Measurements from ENCODE around the gene ADCK1. TPM values are rescaled to one million over a fixed set of nuclear protein-coding genes. Genes with fewer than 3 reads are reported as not detected.
"Not testable (repeated sequence)": the region's sequence is repeated elsewhere in the genome, so short reads cannot be mapped to it uniquely, and the experiment has no call there.

ADCK1 gene
- total RNA-seq, 1 experiment from 2014 or later = 5.4 TPM

- no peak for DNase-seq (ENCODE audit: low read depth)
Measured at GRCh38 chr14:77903221-77903620, 103.3 kb downstream of the ADCK1 start.

DNA sequence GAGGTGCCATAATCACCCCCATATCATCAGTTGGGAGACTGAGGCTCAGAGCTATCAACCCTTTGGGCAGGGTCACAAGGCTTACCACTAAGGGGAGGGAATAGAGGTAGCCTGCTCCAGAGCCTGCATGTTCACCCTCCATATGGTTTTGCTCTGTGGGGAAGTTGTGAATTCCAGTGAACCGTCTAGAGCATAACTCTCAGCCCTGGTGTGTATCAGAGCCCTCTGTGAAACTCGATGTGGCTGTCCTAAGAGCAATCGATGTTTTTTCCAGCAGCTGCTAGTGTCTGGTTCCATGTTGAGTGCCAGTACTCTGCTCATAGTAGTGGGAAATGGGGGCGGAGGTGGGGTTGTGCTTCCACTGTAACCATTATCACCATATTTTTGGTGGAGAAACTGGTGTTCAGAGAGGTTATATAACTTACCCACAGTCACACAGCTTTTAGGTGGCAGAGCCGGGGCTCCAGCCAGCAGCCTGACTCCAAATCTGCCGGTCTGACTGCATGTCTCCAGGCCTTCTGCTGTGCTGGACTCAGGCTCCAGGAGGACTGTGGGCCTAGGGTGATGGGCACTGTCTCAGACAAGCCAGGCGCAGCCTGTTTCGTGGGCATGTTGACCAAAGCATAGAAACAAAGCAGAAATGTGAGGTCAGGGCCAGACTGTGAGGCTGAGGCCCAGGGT, 104.2 kb downstream of the ADCK1 start:
- no peak for DNase-seq (ENCODE audit: low read depth)

DNA sequence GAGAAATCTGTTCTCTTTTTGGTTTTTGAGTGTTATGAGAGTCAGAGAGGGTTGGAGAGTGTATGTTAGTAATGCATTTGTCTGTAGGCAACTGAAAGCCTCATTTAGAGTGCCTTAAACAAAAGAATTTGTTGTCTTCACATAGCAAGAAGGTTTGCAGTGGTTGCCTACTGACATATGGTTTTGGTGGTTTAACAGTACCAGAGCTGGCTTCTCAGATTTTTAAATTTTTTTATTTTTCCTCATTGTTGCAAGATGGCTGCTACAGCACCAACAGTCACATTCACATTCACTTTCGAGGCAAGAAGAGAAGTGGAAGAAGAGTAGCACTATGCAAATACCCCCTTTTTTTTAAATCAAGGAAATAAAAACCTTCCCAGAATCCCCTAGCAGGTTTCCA, 106.5 kb downstream of the ADCK1 start:
- no peak for DNase-seq (ENCODE audit: low read depth)

DNA sequence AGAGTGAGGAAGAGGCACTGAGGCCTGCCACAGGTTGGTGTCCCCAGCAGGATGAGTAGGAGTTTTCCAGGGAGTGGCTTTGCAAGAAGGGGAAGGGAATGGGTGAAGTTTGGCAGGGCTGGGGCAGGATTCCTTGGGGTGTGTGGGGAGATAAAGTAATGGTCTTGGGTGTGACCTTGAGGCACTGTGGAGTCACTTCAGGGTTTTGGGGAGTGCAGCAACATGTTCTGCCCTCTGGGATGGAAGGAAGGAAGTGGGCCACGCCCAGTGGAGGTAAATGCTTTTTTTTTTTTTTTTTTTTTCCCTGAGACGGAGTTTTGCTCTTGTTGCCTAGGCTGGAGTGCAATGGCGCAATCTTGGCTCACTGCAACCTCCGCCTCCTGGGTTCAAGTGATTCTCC, 108.9 kb downstream of the ADCK1 start:
- DNase-seq (ENCODE audit: low read depth) = no peak

DNA sequence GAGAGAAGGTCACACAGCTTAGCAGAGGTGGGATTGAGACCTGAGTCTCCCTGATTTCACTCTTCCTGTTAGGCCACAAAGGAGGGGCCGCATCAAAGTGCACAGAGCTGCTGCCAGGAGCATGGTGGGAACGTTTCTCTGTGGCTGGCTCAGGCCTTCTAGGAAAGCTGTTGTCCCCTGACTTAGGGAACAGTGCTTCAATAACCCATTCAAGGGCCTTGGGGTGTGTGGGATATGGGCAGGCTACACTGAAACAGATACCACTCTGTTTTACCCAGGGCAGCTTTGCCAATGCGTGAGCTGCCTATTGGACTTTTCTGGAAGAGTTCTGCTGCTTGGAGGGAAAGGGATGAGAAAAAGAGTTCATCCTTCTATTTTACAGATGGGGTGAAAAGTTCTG, 110.0 kb downstream of the ADCK1 start:
- no peak for DNase-seq (ENCODE audit: low read depth)

DNA sequence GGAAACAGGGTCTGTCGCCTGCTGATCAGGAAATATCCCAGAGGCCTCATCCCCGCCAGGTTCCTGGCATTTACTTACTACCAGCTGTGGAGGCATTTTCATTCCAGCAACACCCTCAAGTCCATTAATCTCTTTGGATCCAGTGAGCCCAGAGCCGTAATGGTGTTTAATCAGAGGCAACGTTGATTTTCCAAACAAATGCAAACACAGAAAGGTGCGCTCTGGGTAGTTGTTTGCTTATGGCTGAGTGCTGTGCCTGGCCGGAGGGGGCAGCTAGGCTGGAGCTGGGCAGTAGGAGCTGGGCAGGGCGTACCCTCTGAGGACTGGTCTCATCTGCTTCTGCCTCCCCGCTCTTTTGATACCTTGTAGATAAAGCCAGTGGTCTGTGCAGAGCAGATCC, 110.6 kb downstream of the ADCK1 start:
- DNase-seq (ENCODE audit: low read depth) = no peak

GRCh38 chr14:77911356-77911755, 111.4 kb downstream of the ADCK1 start:
- DNase-seq (ENCODE audit: low read depth) = no peak

- DNase-seq (ENCODE audit: low read depth) = no peak
Measured at GRCh38 chr14:77912754-77913556, 113.0 kb downstream of the ADCK1 start.

- no peak for DNase-seq (ENCODE audit: low read depth)
Measured at GRCh38 chr14:77914073-77914721, 114.3 kb downstream of the ADCK1 start.

- DNase-seq (ENCODE audit: low read depth) = not testable (repeated sequence)
Measured at GRCh38 chr14:77915390-77915789, 115.5 kb downstream of the ADCK1 start.

DNA sequence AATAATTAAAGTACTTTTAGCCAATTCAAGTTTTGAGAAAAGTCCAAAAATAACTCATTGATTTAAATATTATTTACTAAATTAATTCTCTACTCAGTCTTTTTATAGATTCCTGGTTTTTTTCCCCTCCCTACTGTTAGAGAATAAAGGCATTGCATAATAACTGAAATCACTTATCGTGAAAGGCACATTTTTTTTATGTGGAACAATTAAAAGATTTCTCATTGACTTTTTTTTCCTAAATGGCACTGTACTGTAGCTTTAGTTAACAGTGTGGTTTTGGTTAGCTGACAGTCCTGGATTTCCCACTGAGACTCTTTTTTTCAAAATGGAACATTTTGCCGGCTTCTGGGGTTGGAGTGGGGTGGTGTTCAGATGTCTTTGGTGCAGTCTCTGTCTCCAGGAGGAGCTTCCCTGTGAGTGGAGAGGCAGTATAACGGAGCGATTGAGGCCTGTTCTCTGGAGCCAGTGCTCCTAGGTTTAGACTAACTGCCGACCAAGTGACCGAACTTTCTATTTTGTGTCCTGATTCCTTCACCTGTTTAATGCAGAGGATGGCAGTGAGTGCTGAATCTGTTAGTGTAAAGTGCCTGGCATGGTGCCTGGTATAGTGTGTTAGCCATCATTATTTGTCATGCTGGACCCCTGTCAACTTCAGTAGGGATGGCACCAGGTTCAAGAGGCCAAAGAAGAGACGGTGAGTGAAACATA, 117.7 kb downstream of the ADCK1 start:
- no peak for DNase-seq (ENCODE audit: low read depth)

- DNase-seq (ENCODE audit: low read depth) = no peak
Measured at GRCh38 chr14:77918448-77918847, 118.5 kb downstream of the ADCK1 start.

DNA sequence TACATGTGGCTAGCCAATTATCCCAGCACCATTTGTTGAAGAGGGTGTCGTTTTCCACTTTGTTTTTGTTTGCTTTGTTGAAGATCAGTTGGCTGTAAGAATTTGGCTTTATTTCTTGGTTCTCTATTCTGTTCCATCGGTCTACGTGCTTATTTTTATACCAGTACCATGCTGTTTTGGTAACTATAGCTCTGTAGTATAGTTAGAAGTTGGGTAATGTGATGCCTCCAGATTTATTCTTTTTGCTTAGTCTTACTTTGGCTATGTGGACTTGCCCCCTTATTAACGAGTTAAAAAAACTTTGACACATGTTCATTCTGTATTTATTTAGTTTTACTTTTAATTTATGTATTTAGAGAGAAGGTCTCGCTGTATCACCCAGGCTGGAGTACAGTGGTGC, 120.4 kb downstream of the ADCK1 start:
- no peak for DNase-seq (ENCODE audit: low read depth)

GRCh38 chr14:77921818-77922217, 121.9 kb downstream of the ADCK1 start:
- no peak for DNase-seq (ENCODE audit: low read depth)

- DNase-seq (ENCODE audit: low read depth) = no peak
Measured at GRCh38 chr14:77923131-77923936, 123.4 kb downstream of the ADCK1 start.

GRCh38 chr14:77924141-77924948, 124.4 kb downstream of the ADCK1 start:
- no peak for DNase-seq (ENCODE audit: low read depth)

GRCh38 chr14:77926942-77927341, 127.0 kb downstream of the ADCK1 start:
- no peak for DNase-seq (ENCODE audit: low read depth)

GRCh38 chr14:77931441-77931840, 131.5 kb downstream of the ADCK1 start:
- no peak for DNase-seq (ENCODE audit: low read depth)

DNA sequence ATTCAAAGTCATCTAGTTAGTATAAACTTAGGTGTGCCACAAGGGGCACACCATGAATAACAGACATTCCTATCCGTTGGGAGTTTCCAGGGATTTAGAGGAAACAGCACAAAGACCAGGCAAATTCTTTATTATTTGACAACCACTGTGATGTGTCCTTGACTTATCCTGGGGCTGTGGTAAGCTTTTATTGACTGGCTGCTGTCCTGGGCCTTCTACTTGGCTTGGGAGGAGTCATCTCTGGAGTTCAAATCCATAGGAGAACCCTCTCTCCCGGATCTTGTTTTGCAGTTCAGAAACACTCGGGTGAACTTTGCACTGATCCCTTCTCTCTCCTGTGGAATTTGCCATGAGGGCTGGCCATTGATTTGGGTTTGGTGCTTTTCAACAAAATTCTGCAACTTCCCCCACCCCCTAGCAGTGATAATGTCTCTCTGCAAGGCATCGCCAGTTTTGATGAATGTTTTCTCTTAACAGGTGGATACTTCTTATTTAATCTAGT, 136.3 kb downstream of the ADCK1 start:
- no peak for DNase-seq (ENCODE audit: low read depth)

- no peak for DNase-seq (ENCODE audit: low read depth)
Measured at GRCh38 chr14:77947372-77947771, 147.5 kb downstream of the ADCK1 start.

All from M059J (cell line).